PFSK-1 (cell line): ENCODE measurements around the gene SFMBT2.

Source experiments
- FOXP2 ChIP-seq: optimal IDR thresholded peaks from 2 replicates; pipeline ENCODE3; 2011; ENCODE audit warnings: borderline replicate concordance, control low read depth, inconsistent platforms; ENCODE audit not compliant: insufficient read depth; ENCODE audit errors: extremely low read length, extremely low read depth
- POLR2AphosphoS5 ChIP-seq: IDR thresholded peaks from 2 replicates; pipeline ENCODE4 v1.6.1; 2012; ENCODE audit warnings: low read depth, mild to moderate bottlenecking, control low read depth, low read length, moderate library complexity
- REST ChIP-seq, 2 experiments: IDR thresholded peaks; 2 replicates each; pipeline versions ENCODE4 v1.6.1 to v1.8.0; 2011 to 2012; ENCODE audit warnings: low read depth in 2 of 2, low read length in 2 of 2, control low read depth in 1 of 2, inconsistent platforms in 1 of 2, mild to moderate bottlenecking in 1 of 2, moderate library complexity in 1 of 2; ENCODE audit not compliant: insufficient read depth in 1 of 2
- SIN3A ChIP-seq: IDR thresholded peaks from 2 replicates; pipeline ENCODE4 v1.6.1; 2012; ENCODE audit warnings: mild to moderate bottlenecking, low read length, moderate library complexity, borderline replicate concordance; ENCODE audit not compliant: insufficient read depth
- TAF1 ChIP-seq: IDR thresholded peaks from 2 replicates; pipeline ENCODE4 v1.6.1; 2012; ENCODE audit warnings: low read length, control low read depth, borderline replicate concordance; ENCODE audit not compliant: insufficient read depth

Gene SFMBT2

GRCh38 chr10:7409045-7409731 lies 1.6 kb downstream of the SFMBT2 start:
- no peak for TF ChIP-seq TAF1
- TF ChIP-seq SIN3A = no peak
- no peak for TF ChIP-seq FOXP2
- no peak for TF ChIP-seq REST (IDR thresholded peaks at IDR 0.05; ENCODE audit: insufficient read depth in 1 of 2, low read depth in 2 of 2, low read length in 2 of 2)
- TF ChIP-seq POLR2AphosphoS5 = no peak

GRCh38 chr10:7408291-7409044 lies 2.4 kb downstream of the SFMBT2 start:
- TF ChIP-seq TAF1 (no peak), POLR2AphosphoS5 (no peak)

GRCh38 chr10:7407368-7408290 lies 3.2 kb downstream of the SFMBT2 start:
- no peak for TF ChIP-seq REST (IDR thresholded peaks at IDR 0.05; ENCODE audit: insufficient read depth in 1 of 2, low read depth in 2 of 2, low read length in 2 of 2)
- TF ChIP-seq FOXP2 = no peak
- no peak for TF ChIP-seq SIN3A
- TF ChIP-seq POLR2AphosphoS5 = no peak
- no peak for TF ChIP-seq TAF1

GRCh38 chr10:7406712-7407333 lies 4.0 kb downstream of the SFMBT2 start:
- TF ChIP-seq SIN3A (no peak), REST (IDR thresholded peaks at IDR 0.05; ENCODE audit: insufficient read depth in 1 of 2, low read depth in 2 of 2, low read length in 2 of 2) (no peak), POLR2AphosphoS5 (no peak), TAF1 (no peak), FOXP2 (no peak)

- no peak for TF ChIP-seq FOXP2
- no peak for TF ChIP-seq POLR2AphosphoS5
- no peak for TF ChIP-seq REST (IDR thresholded peaks at IDR 0.05; ENCODE audit: insufficient read depth in 1 of 2, low read depth in 2 of 2, low read length in 2 of 2)
- TF ChIP-seq SIN3A = no peak
- no peak for TF ChIP-seq TAF1
Measured at GRCh38 chr10:7405637-7406036, 5.2 kb downstream of the SFMBT2 start.
